Smooth muscle cell (in vitro differentiated cells): ENCODE data around the gene TYW3. TPM values are rescaled to one million over a fixed set of nuclear protein-coding genes. Genes with fewer than 3 reads are reported as not detected.

Source experiments
- DNase-seq: peaks from one replicate; lab custom pipeline; 2025; ENCODE audit not compliant: unreplicated experiment; lab: John Stamatoyannopoulos, UW
- H2AFZ ChIP-seq: fragments of 200-600 bp; sonication (generic); 2 replicates; pipeline ENCODE4 v1.6.0; 2016; ENCODE audit warnings: antibody characterized with exemption, low read depth, mild to moderate bottlenecking
- H3F3A ChIP-seq: fragments of 200-600 bp; sonication (generic); 2 replicates; pipeline ENCODE4 v1.6.0; 2017; ENCODE audit warnings: antibody characterized with exemption, low read depth
- H3K27ac ChIP-seq: fragments of 200-600 bp; sonication (generic); 2 replicates; pipeline ENCODE4 v1.5.1; 2016; ENCODE audit warnings: low read depth, mild to moderate bottlenecking
- H3K27me3 ChIP-seq: fragments of 200-600 bp; sonication (generic); 2 replicates; pipeline ENCODE4 v1.6.1; 2016; ENCODE audit warnings: low read depth, mild to moderate bottlenecking
- H3K36me3 ChIP-seq: fragments of 200-600 bp; sonication (generic); 2 replicates; pipeline ENCODE4 v1.5.1; 2016; ENCODE audit warnings: low read depth
- H3K4me1 ChIP-seq: fragments of 200-600 bp; sonication (generic); 2 replicates; pipeline ENCODE4 v1.5.1; 2016; ENCODE audit warnings: low read depth
- H3K4me2 ChIP-seq: fragments of 200-600 bp; sonication (generic); 2 replicates; pipeline ENCODE4 v1.6.0; 2016; ENCODE audit warnings: mild to moderate bottlenecking
- H3K4me3 ChIP-seq: fragments of 200-600 bp; sonication (generic); 2 replicates; pipeline ENCODE4 v1.5.1; 2016; ENCODE audit warnings: mild to moderate bottlenecking
- H3K79me2 ChIP-seq: fragments of 200-600 bp; sonication (generic); 2 replicates; pipeline ENCODE4 v1.6.0; 2016; ENCODE audit warnings: low read depth, mild to moderate bottlenecking
- H3K9ac ChIP-seq: fragments of 200-600 bp; sonication (generic); 2 replicates; pipeline ENCODE4 v1.6.0; 2016; ENCODE audit warnings: low read depth
- H3K9me3 ChIP-seq: fragments of 200-600 bp; sonication (generic); replicated peaks from 2 replicates; pipeline ENCODE4 v1.5.1; 2016; ENCODE audit warnings: low read depth
- H4K20me1 ChIP-seq: fragments of 200-600 bp; sonication (generic); 2 replicates; pipeline ENCODE4 v1.6.0; 2016; ENCODE audit warnings: low read depth
- WGBS: methylation state at CpG from one replicate; pipeline ENCODE4 v1.1.7; 2016; ENCODE audit warnings: low lambda C conversion rate; 5-methylcytosine and 5-hydroxymethylcytosine counted together
- polyA plus RNA-seq: library from polyadenylated mRNA; unstranded; fragments of >200 nt; fragmentation: Nextera tagmentation; extraction: Ambion mirVana; gene quantifications from 2 replicates; pipeline ENCODE4 v1.2.1, GENCODE V29; 2016
- total RNA-seq: library from RNA; depleted of rRNA; stranded (reverse); fragments of >200 nt; gene quantifications from 2 replicates; pipeline ENCODE4 v1.2.3, GENCODE V29; 2014
- TF ChIP-seq, protein P1 (sequence below): fragments of 200-600 bp; sonication (generic); IDR thresholded peaks from 2 replicates; pipeline ENCODE4 v1.5.1; 2017; ENCODE audit warnings: borderline replicate concordance, mild to moderate bottlenecking, antibody characterized with exemption; ENCODE audit not compliant: insufficient read depth, poor library complexity, severe bottlenecking

The TYW3 gene
- total and polyA plus RNA-seq, 2 experiments from 2014 or later, result not detected

GRCh38 chr1:74693473-74693872 is 39.5 kb upstream of the TYW3 start:
- Histone ChIP-seq H3K4me2 (no peak overlapping the region), H3K27ac (no peak overlapping the region), H3F3A (no peaks in the 10 kb centered on the region), H3K9ac (no peak overlapping the region), H3K27me3 (no peaks in the 10 kb centered on the region), H3K9me3 (no peaks in the 10 kb centered on the region), H4K20me1 (no peaks in the 10 kb centered on the region), H3K79me2 (no peaks in the 10 kb centered on the region), H3K4me3 (no peak overlapping the region), H3K36me3 (no peaks in the 10 kb centered on the region), H3K4me1 (no peaks in the 10 kb centered on the region), H2AFZ (no peak overlapping the region)
- WGBS, result 50% methylated on average over 2 of the region's 2 CpGs
- no peak for DNase-seq
- TF ChIP-seq, protein P1, sequence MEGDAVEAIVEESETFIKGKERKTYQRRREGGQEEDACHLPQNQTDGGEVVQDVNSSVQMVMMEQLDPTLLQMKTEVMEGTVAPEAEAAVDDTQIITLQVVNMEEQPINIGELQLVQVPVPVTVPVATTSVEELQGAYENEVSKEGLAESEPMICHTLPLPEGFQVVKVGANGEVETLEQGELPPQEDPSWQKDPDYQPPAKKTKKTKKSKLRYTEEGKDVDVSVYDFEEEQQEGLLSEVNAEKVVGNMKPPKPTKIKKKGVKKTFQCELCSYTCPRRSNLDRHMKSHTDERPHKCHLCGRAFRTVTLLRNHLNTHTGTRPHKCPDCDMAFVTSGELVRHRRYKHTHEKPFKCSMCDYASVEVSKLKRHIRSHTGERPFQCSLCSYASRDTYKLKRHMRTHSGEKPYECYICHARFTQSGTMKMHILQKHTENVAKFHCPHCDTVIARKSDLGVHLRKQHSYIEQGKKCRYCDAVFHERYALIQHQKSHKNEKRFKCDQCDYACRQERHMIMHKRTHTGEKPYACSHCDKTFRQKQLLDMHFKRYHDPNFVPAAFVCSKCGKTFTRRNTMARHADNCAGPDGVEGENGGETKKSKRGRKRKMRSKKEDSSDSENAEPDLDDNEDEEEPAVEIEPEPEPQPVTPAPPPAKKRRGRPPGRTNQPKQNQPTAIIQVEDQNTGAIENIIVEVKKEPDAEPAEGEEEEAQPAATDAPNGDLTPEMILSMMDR, result no peak

DNA sequence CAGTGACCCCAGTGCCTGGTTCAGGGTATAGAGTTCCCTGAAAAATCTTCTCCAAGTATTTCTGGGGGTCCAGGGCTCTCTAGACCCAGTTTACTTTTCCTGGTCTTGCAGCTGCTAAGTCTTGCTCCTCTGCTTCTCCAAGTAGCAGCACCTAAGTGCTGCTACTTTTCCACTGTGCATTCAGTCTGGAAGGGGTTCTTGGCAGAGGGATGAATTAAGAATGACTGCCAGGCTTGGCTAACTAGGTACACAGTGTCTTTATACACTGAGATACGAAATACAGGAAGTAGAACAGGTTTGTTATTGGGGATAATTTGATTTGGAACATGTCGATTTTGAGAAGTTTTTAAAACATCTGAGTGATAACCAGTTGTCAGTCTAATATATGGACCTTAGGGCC is 35.1 kb upstream of the TYW3 start:
- 90% methylated on average over 2 of the region's 2 CpGs for WGBS

DNA sequence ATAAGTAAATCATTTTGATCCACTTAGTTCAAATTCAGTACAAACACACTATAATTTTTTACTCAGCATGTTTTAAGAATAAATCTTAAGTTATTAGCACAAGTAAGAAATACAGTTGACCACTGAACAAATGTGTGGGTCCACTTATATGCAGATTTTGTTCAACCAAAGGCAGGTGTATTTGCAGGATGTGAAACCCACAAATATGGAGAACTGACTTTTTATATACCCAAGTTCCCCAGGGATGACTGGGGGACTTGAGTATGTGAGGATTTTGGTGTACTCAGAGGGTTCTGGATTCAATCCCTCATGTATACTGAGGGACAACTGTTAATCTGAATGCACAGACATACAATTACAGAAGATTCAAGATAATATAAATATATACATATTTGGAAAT is 33.6 kb upstream of the TYW3 start:
- H3F3A ChIP-seq, result no peaks in the 10 kb centered on the region
- no peak overlapping the region for H3K4me3 ChIP-seq
- TF ChIP-seq, protein P1, result no peak
- no peak for DNase-seq
- no peaks in the 10 kb centered on the region for H3K9me3 ChIP-seq
- H4K20me1 ChIP-seq, result no peaks in the 10 kb centered on the region
- no peak overlapping the region for H3K9ac ChIP-seq
- no peaks in the 10 kb centered on the region for H3K36me3 ChIP-seq
- H3K4me2 ChIP-seq, result no peak overlapping the region
- no peaks in the 10 kb centered on the region for H3K27me3 ChIP-seq
- H3K79me2 ChIP-seq, result no peaks in the 10 kb centered on the region
- H2AFZ ChIP-seq, result no peak overlapping the region
- no peak overlapping the region for H3K27ac ChIP-seq
- H3K4me1 ChIP-seq, result no peaks in the 10 kb centered on the region

More for the DNA sequence above, 35.1 kb upstream of the TYW3 start:
- DNase-seq, result no peak
- Histone ChIP-seq H4K20me1 (no peaks in the 10 kb centered on the region), H3K4me1 (no peaks in the 10 kb centered on the region), H3K79me2 (no peaks in the 10 kb centered on the region), H3K9me3 (no peaks in the 10 kb centered on the region), H3K27me3 (no peaks in the 10 kb centered on the region), H3K4me3 (no peak overlapping the region), H3K27ac (no peak overlapping the region), H3K9ac (no peak overlapping the region), H3F3A (no peaks in the 10 kb centered on the region), H2AFZ (no peak overlapping the region), H3K36me3 (no peaks in the 10 kb centered on the region), H3K4me2 (no peak overlapping the region)
- TF ChIP-seq, protein P1, result no peak

- 90% methylated on average over 6 of the region's 6 CpGs for WGBS
- Histone ChIP-seq H2AFZ (no peak overlapping the region), H3K9ac (no peak overlapping the region), H3K4me1 (no peaks in the 10 kb centered on the region), H3K4me3 (no peak overlapping the region), H3F3A (no peaks in the 10 kb centered on the region), H3K27ac (no peak overlapping the region), H4K20me1 (no peaks in the 10 kb centered on the region), H3K9me3 (no peaks in the 10 kb centered on the region), H3K79me2 (no peaks in the 10 kb centered on the region), H3K36me3 (no peaks in the 10 kb centered on the region), H3K27me3 (no peaks in the 10 kb centered on the region), H3K4me2 (no peak overlapping the region)
- DNase-seq, result no peak
- TF ChIP-seq, protein P1, result no peak
Measured at GRCh38 chr1:74703386-74704182, 29.4 kb upstream of the TYW3 start.
